SK-N-SH (cell line): Measurements from ENCODE around the gene PADI2.

Experiments
- CHD2 ChIP-seq: fragments of 150-350 bp; IDR thresholded peaks from 2 replicates; pipeline ENCODE4 v1.6.1; 2018; ENCODE audit warnings: low read length; ENCODE audit not compliant: partially characterized antibody
- CTCF ChIP-seq: fragments of 200-600 bp; sonication (generic); IDR thresholded peaks from 2 replicates; pipeline ENCODE4 v1.6.1; 2017; ENCODE audit warnings: antibody characterized with exemption, mild to moderate bottlenecking, moderate library complexity
- EP300 ChIP-seq, 2 experiments: IDR thresholded peaks; 2 replicates each; pipeline versions ENCODE4 v1.4.0 to v1.6.1; 2012; ENCODE audit warnings: borderline replicate concordance in 1 of 2, low read depth in 1 of 2, low read length in 1 of 2
- GABPA ChIP-seq: IDR thresholded peaks from 2 replicates; pipeline ENCODE4 v1.4.0; 2012; ENCODE audit warnings: low read depth, mild to moderate bottlenecking
- MAX ChIP-seq: IDR thresholded peaks from 2 replicates; pipeline ENCODE4 v1.4.0; 2012; ENCODE audit warnings: low read depth
- NFIC ChIP-seq: IDR thresholded peaks from 2 replicates; pipeline ENCODE4 v1.4.0; 2012; ENCODE audit warnings: borderline replicate concordance
- NRF1 ChIP-seq: IDR thresholded peaks from 2 replicates; pipeline ENCODE4 v1.6.1; 2012; ENCODE audit warnings: low read depth, mild to moderate bottlenecking, low read length
- PBX3 ChIP-seq: IDR thresholded peaks from 2 replicates; pipeline ENCODE4; 2012
- REST ChIP-seq: IDR thresholded peaks from 2 replicates; pipeline ENCODE4 v1.6.1; 2012; ENCODE audit warnings: mild to moderate bottlenecking, low read depth, low read length, moderate library complexity
- TEAD4 ChIP-seq: IDR thresholded peaks from 2 replicates; pipeline ENCODE4 v1.4.0; 2012; ENCODE audit warnings: mild to moderate bottlenecking, borderline replicate concordance; ENCODE audit not compliant: insufficient read depth

- TF ChIP-seq CTCF: no peak
- no peak for TF ChIP-seq TEAD4
- TF ChIP-seq EP300 (IDR thresholded peaks at IDR 0.05; ENCODE audit: borderline replicate concordance in 1 of 2, low read depth in 1 of 2, low read length in 1 of 2): no peak
- TF ChIP-seq GABPA: no peak
- TF ChIP-seq CHD2: no peak
- no peak for TF ChIP-seq MAX
- TF ChIP-seq REST: no peak
- no peak for TF ChIP-seq NRF1
- TF ChIP-seq PBX3: no peak
- TF ChIP-seq NFIC: no peak
Observed at GRCh38 chr1:17163371-17163770, 44.1 kb upstream of the PADI2 start.
